ENCODE measurements around the gene PTPRA. TPM values are rescaled to one million over a fixed set of nuclear protein-coding genes. Genes with fewer than 3 reads are reported as not detected.
"Not testable (repeated sequence)": the region's sequence is repeated elsewhere in the genome, so short reads cannot be mapped to it uniquely, and the experiment has no call there.

Gene PTPRA
- polyA plus RNA-seq, 1 donor, result 52.7 TPM

- 83% methylated on average over 1 of the region's 8 CpGs for WGBS (ENCODE audit: insufficient coverage, low lambda C conversion rate)
- H3K36me3 ChIP-seq (ENCODE audit: control insufficient read depth, insufficient read depth, low read length), result no peaks in the 10 kb centered on the region
- H3K4me3 ChIP-seq (ENCODE audit: low read length), result no peak overlapping the region
- peaks cover 11% of the 10 kb centered on the region for H3K4me1 ChIP-seq (ENCODE audit: control insufficient read depth, insufficient read depth, low read length)
- H3K9me3 ChIP-seq (ENCODE audit: control insufficient read depth, low read depth, low read length), result peaks cover 5% of the 10 kb centered on the region
- no peak overlapping the region for H3K27ac ChIP-seq (ENCODE audit: low read length)
- DNase-seq, result no peak
- peaks cover 15% of the 10 kb centered on the region for H3K27me3 ChIP-seq (ENCODE audit: control insufficient read depth, insufficient read depth, low read length)
Observed at GRCh38 chr20:3068986-3069900, 196.0 kb downstream of the PTPRA start.

GRCh38 chr20:3070725-3071124 is 197.4 kb downstream of the PTPRA start:
- Histone ChIP-seq H3K4me1 (ENCODE audit: control insufficient read depth, insufficient read depth, low read length) (peaks cover 15% of the 10 kb centered on the region), H3K36me3 (ENCODE audit: control insufficient read depth, insufficient read depth, low read length) (no peaks in the 10 kb centered on the region)

GRCh38 chr20:3071266-3071609 is 198.0 kb downstream of the PTPRA start:
- Histone ChIP-seq H3K4me3 (ENCODE audit: low read length) (peak overlapping the region; percentile 30), H3K27ac (ENCODE audit: low read length) (no peak overlapping the region), H3K27me3 (ENCODE audit: control insufficient read depth, insufficient read depth, low read length) (peaks cover 15% of the 10 kb centered on the region), H3K9me3 (ENCODE audit: control insufficient read depth, low read depth, low read length) (peaks cover 5% of the 10 kb centered on the region), H3K4me1 (ENCODE audit: control insufficient read depth, insufficient read depth, low read length) (peaks cover 15% of the 10 kb centered on the region), H3K36me3 (ENCODE audit: control insufficient read depth, insufficient read depth, low read length) (no peaks in the 10 kb centered on the region)
- DNase-seq, result no peak
- no CpG with 5 or more reads among the region's 16 CpGs for WGBS (ENCODE audit: insufficient coverage, low lambda C conversion rate)

More at GRCh38 chr20:3070725-3071124, 197.4 kb downstream of the PTPRA start:
- no peak overlapping the region for H3K4me3 ChIP-seq (ENCODE audit: low read length)
- H3K9me3 ChIP-seq (ENCODE audit: control insufficient read depth, low read depth, low read length), result peaks cover 5% of the 10 kb centered on the region
- H3K27ac ChIP-seq (ENCODE audit: low read length), result no peak overlapping the region
- no peak for DNase-seq
- peaks cover 15% of the 10 kb centered on the region for H3K27me3 ChIP-seq (ENCODE audit: control insufficient read depth, insufficient read depth, low read length)
- no CpG with 5 or more reads among the region's 4 CpGs for WGBS (ENCODE audit: insufficient coverage, low lambda C conversion rate)

DNA sequence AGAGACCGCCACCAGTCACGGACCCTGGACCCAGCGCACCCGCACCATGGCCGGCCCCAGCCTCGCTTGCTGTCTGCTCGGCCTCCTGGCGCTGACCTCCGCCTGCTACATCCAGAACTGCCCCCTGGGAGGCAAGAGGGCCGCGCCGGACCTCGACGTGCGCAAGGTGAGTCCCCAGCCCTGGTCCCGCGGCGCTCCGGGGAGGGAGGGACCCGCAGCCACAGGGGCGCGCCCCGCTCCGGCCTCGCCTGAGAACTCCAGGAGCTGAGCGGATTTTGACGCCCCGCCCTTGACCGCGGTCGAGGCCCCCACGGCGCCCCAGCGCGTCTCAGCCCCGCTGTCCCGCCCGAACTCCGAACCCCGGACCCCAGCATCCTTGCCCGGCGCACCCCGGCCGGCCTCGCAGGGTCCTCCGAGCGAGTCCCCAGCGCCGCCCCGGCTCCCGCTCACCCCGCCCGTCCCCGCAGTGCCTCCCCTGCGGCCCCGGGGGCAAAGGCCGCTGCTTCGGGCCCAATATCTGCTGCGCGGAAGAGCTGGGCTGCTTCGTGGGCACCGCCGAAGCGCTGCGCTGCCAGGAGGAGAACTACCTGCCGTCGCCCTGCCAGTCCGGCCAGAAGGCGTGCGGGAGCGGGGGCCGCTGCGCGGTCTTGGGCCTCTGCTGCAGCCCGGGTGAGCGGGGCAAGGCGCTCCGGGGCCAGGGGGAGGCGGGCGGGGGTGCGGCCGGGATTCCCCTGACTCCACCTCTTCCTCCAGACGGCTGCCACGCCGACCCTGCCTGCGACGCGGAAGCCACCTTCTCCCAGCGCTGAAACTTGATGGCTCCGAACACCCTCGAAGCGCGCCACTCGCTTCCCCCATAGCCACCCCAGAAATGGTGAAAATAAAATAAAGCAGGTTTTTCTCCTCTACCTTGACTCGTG is 198.6 kb downstream of the PTPRA start, which contains the start of gene OXT:
Gene OXT, plus strand, starts transcription at position 11 of the 920 bp plus-strand sequence. Its CDS starts 36 bp downstream, at position 47.
- peaks cover 5% of the 10 kb centered on the region for H3K9me3 ChIP-seq (ENCODE audit: control insufficient read depth, low read depth, low read length)
- 0% methylated on average over 1 of the region's 95 CpGs for WGBS (ENCODE audit: insufficient coverage, low lambda C conversion rate)
- H3K27ac ChIP-seq (ENCODE audit: low read length), result no peak within 1 kb of the TSS
- no peaks in the 10 kb centered on the region for H3K36me3 ChIP-seq (ENCODE audit: control insufficient read depth, insufficient read depth, low read length)
- H3K27me3 ChIP-seq (ENCODE audit: control insufficient read depth, insufficient read depth, low read length), result peaks cover 15% of the 10 kb centered on the region
- DNase-seq, result peak in 1 of 2 donors; percentile 79
- peak within 1 kb of the TSS; percentile 30 for H3K4me3 ChIP-seq (ENCODE audit: low read length)
- H3K4me1 ChIP-seq (ENCODE audit: control insufficient read depth, insufficient read depth, low read length), result peaks cover 15% of the 10 kb centered on the region

DNA sequence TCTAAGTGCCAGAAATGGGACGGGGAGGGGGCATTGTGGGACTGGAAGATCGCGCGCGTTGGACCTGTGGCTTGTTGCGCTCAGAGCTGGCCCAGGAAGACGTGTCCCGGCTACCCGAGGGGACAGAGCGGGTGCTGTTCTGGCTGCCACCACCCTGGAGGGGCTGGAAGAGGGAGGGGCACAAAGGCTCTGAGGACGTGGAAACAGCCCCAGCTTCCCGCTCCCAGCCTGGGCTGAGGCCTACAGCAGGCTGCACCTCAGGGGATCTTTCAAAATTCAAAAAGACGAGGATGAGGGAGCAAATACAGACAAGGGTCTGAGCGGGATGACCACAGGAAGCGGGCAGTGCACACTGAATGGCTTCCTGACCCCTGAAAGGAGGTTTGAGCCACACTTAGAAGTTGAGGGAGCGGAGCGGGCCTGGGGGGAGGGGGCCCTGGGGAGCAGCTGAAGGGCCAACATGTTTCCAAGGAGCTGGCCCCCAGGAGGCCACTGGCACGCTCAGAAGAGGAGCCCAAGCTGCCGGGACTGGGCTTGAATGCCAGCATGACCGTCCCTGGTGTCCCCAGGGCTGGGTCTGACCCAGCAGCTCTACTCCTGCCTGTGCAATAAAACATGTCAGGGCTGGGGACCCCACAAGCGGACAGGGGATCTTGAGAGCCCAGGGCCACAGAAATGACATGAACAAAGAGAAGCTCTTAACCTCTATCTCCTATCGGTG is 199.4 kb downstream of the PTPRA start:
- Histone ChIP-seq H3K4me3 (ENCODE audit: low read length) (peak overlapping the region; percentile 30), H3K27me3 (ENCODE audit: control insufficient read depth, insufficient read depth, low read length) (peaks cover 15% of the 10 kb centered on the region), H3K4me1 (ENCODE audit: control insufficient read depth, insufficient read depth, low read length) (peaks cover 15% of the 10 kb centered on the region), H3K36me3 (ENCODE audit: control insufficient read depth, insufficient read depth, low read length) (no peaks in the 10 kb centered on the region), H3K27ac (ENCODE audit: low read length) (no peak overlapping the region), H3K9me3 (ENCODE audit: control insufficient read depth, low read depth, low read length) (peaks cover 5% of the 10 kb centered on the region)
- DNase-seq, result no peak
- no CpG with 5 or more reads among the region's 22 CpGs for WGBS (ENCODE audit: insufficient coverage, low lambda C conversion rate)

DNA sequence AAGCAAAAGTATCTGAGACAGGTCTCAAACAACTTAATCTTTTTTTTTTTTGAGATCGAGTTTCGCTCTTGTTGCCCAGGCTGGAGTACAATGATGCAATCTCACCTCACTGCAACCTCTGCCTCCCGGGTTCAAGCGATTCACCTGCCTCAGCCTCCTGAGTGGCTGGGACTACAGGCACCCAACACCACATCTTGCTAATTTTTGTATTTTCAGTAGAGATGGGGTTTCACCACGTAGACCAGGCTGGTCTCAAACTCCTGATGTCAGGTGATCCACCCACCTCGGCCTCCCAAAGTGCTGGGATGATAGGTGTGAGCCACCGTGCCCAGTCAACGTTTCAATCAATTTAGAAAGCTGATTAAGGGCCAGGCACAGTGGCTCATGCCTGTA is 200.0 kb downstream of the PTPRA start:
- not testable (repeated sequence) for H3K27ac ChIP-seq (ENCODE audit: low read length); H3K9me3 ChIP-seq (ENCODE audit: control insufficient read depth, low read depth, low read length); DNase-seq; H3K36me3 ChIP-seq (ENCODE audit: control insufficient read depth, insufficient read depth, low read length); H3K4me3 ChIP-seq (ENCODE audit: low read length)
- Histone ChIP-seq H3K4me1 (ENCODE audit: control insufficient read depth, insufficient read depth, low read length) (peaks cover 15% of the 10 kb centered on the region), H3K27me3 (ENCODE audit: control insufficient read depth, insufficient read depth, low read length) (peaks cover 15% of the 10 kb centered on the region)
- WGBS (ENCODE audit: insufficient coverage, low lambda C conversion rate), result no CpG with 5 or more reads among the region's 8 CpGs

GRCh38 chr20:3074812-3075211 is 201.5 kb downstream of the PTPRA start:
- peak in 1 of 2 donors; percentile 19 for DNase-seq
- no CpG with 5 or more reads among the region's 6 CpGs for WGBS (ENCODE audit: insufficient coverage, low lambda C conversion rate)
- Histone ChIP-seq H3K27me3 (ENCODE audit: control insufficient read depth, insufficient read depth, low read length) (peaks cover 15% of the 10 kb centered on the region), H3K36me3 (ENCODE audit: control insufficient read depth, insufficient read depth, low read length) (no peaks in the 10 kb centered on the region), H3K27ac (ENCODE audit: low read length) (no peak overlapping the region), H3K9me3 (ENCODE audit: control insufficient read depth, low read depth, low read length) (peaks cover 5% of the 10 kb centered on the region), H3K4me3 (ENCODE audit: low read length) (no peak overlapping the region), H3K4me1 (ENCODE audit: control insufficient read depth, insufficient read depth, low read length) (peaks cover 15% of the 10 kb centered on the region)

DNA sequence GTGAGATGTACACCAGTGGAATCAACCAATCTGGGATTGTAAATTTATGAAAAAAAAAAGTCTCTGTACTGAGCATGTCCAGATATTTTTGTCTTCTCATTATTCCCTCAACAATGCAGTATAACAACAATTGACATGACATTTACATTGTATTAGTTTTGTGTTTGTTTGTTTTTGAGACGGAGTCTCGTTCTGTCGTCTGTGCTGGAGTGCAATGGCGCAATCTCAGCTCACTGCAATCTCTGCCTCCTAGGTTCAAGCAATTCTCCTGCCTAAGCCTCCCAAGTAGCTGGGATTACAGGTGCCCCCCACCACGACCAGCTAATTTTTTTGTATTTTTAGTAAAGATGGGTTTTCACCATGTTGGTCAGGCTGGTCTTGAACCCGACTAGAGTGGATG is 202.0 kb downstream of the PTPRA start:
- H3K4me1 ChIP-seq (ENCODE audit: control insufficient read depth, insufficient read depth, low read length), result peaks cover 15% of the 10 kb centered on the region
- peaks cover 19% of the 10 kb centered on the region for H3K27me3 ChIP-seq (ENCODE audit: control insufficient read depth, insufficient read depth, low read length)
- H3K9me3 ChIP-seq (ENCODE audit: control insufficient read depth, low read depth, low read length); H3K27ac ChIP-seq (ENCODE audit: low read length); H3K4me3 ChIP-seq (ENCODE audit: low read length); H3K36me3 ChIP-seq (ENCODE audit: control insufficient read depth, insufficient read depth, low read length); DNase-seq: not testable (repeated sequence)
- WGBS (ENCODE audit: insufficient coverage, low lambda C conversion rate), result no CpG with 5 or more reads among the region's 6 CpGs

DNA sequence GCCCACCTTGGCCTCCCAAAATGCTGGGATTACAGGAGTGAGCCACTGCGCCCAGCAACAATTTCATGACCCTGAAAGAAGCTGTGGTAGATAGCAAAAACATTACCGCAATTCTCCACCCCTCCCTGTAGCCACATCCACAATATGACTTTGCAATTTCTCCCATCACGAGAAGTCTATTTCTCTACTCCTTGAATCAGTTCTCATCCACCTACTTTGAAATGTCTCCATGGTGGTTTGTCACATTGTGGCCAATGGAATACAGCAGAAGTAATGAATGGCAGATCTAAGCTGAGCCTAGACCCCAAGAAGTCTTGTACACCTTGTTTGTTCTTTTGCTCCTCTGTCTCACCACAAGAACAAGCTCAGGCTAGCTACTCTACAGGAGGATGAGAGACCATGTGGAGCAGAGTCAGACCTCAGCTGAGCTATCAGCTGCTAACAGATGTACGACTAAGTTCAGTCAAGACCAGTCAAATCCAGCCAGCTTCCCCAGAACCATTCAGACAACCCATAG is 204.4 kb downstream of the PTPRA start:
- DNase-seq, result no peak
- peaks cover 8% of the 10 kb centered on the region for H3K4me1 ChIP-seq (ENCODE audit: control insufficient read depth, insufficient read depth, low read length)
- no CpG with 5 or more reads among the region's 4 CpGs for WGBS (ENCODE audit: insufficient coverage, low lambda C conversion rate)
- no peaks in the 10 kb centered on the region for H3K36me3 ChIP-seq (ENCODE audit: control insufficient read depth, insufficient read depth, low read length)
- H3K27me3 ChIP-seq (ENCODE audit: control insufficient read depth, insufficient read depth, low read length), result peaks cover 27% of the 10 kb centered on the region
- H3K27ac ChIP-seq (ENCODE audit: low read length), result no peak overlapping the region
- H3K9me3 ChIP-seq (ENCODE audit: control insufficient read depth, low read depth, low read length), result peaks cover 2% of the 10 kb centered on the region
- H3K4me3 ChIP-seq (ENCODE audit: low read length), result no peak overlapping the region

Data from large intestine (tissue), 3 donors.